Muscle of leg (tissue), 11 donors: ENCODE data around the gene FUCA1. TPM values are rescaled to one million over a fixed set of nuclear protein-coding genes. Genes with fewer than 3 reads are reported as not detected.

Source experiments
- DNase-seq: peaks from one replicate; pipeline ENCODE4 v3.0.0; 2013
- H3K27ac ChIP-seq: one replicate; pipeline ENCODE4 v1.5.1; 2013; ENCODE audit warnings: mild to moderate bottlenecking, low read length, control low read depth
- H3K27me3 ChIP-seq: one replicate; pipeline ENCODE4 v1.6.1; 2013; ENCODE audit warnings: low read length; ENCODE audit not compliant: control insufficient read depth, insufficient read depth
- H3K36me3 ChIP-seq: one replicate; pipeline ENCODE4 v1.6.1; 2013; ENCODE audit warnings: low read length; ENCODE audit not compliant: control insufficient read depth, insufficient read depth
- H3K4me1 ChIP-seq: one replicate; pipeline ENCODE4 v1.6.1; 2013; ENCODE audit warnings: low read length; ENCODE audit not compliant: control insufficient read depth, insufficient read depth
- H3K4me3 ChIP-seq: one replicate; pipeline ENCODE4 v1.5.1; 2013; ENCODE audit warnings: low read length, control low read depth
- H3K9me3 ChIP-seq: replicated peaks from 2 replicates; pipeline ENCODE4 v1.6.1; 2013; ENCODE audit warnings: low read depth, low read length; ENCODE audit not compliant: control insufficient read depth
- WGBS: methylation state at CpG from one replicate; pipeline ENCODE4 v1.1.5; 2013; ENCODE audit warnings: missing lambda C conversion rate; ENCODE audit not compliant: insufficient coverage; 5-methylcytosine and 5-hydroxymethylcytosine counted together
- polyA plus RNA-seq, 8 donors: library from polyadenylated mRNA; unstranded; fragments of 120-200 nt; gene quantifications; one replicate each; pipeline versions ENCODE4 v1.2.1 to v1.2.3, GENCODE V29; 2013; ENCODE audit warnings: inconsistent platforms in 1 of 8, low replicate concordance in 1 of 8; ENCODE audit not compliant: insufficient read length in 8 of 8, insufficient read depth in 1 of 8
- total RNA-seq: library from RNA; stranded (reverse); fragments of 120-200 nt; gene quantifications from one replicate; pipeline ENCODE4 v1.2.4, GENCODE V29; 2013

Gene FUCA1
- total and polyA plus RNA-seq, 9 donors = 12.7 to 20.4 (median 13.7) TPM

DNA sequence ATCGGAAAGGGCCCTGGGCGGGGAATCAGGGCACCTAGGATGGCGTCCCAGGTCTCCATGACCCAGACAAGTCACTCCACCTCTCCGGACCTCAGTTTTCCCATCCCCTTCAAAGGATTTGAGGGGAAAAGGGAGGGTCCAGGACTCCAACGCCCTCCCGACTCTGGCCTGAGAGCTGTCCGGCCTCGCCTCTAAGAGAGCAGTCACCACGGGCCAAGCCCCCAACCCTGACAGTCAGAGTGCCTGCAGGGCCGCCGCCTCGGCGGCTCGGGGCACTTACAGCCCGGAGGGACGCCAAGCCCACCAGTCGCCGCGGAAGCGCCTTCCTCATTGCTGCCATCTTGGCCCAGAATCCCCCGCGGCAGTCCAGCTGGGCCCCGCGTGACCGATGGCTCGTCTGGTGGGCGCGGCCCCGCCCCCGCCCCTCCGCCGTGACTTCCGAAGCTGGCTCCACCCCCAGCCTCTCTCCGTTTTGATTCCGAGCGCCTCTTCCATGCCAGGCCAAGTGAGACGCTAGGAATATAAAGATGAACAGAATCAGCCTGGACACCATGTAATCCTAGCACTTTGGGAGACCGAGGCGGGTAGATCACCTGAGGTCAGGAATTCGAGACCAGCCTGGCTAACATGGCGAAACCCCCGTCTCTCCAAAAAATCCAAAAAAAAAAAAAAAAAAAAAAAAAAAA lies 42.9 kb downstream of the FUCA1 start, which contains the start of gene HMGCL:
TSS of gene HMGCL (minus strand) at position 354 of the 686 bp plus-strand sequence. CDS start at position 340, 14 bp downstream.
- 0% methylated on average over 24 of the region's 42 CpGs for WGBS
- DNase-seq = peak; percentile 97
- peaks cover 9% of the 10 kb centered on the region for H3K4me1 ChIP-seq
- no peaks in the 10 kb centered on the region for H3K9me3 ChIP-seq
- no peaks in the 10 kb centered on the region for H3K27me3 ChIP-seq
- peak within 1 kb of the TSS; percentile 88 for H3K4me3 ChIP-seq
- H3K27ac ChIP-seq = peak within 1 kb of the TSS; percentile 93
- H3K36me3 ChIP-seq = no peaks in the 10 kb centered on the region

DNA sequence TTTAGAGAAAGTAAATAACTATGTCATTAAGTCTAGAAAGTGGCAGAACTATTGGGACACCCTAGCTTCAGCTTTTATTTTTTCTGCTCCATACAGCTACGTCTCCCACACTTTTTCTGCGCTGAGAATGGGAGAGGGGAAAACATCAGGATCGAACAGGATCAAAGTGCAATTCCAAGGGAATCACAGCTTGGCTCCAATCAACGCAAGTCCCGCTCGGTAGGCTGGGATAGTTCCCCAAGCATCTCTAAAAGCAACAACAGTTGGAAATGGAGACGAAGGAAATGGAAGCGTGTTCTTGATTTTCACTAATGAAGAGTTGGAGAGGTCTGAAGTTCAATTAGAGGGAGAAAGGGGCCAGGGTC lies 43.4 kb downstream of the FUCA1 start:
- H3K4me3 ChIP-seq = peak overlapping the region; percentile 88
- H3K9me3 ChIP-seq = no peaks in the 10 kb centered on the region
- H3K36me3 ChIP-seq = no peaks in the 10 kb centered on the region
- H3K27ac ChIP-seq = peak overlapping the region; percentile 93
- no peaks in the 10 kb centered on the region for H3K27me3 ChIP-seq
- 0% methylated on average over 5 of the region's 8 CpGs for WGBS
- DNase-seq = no peak
- peaks cover 9% of the 10 kb centered on the region for H3K4me1 ChIP-seq

DNA sequence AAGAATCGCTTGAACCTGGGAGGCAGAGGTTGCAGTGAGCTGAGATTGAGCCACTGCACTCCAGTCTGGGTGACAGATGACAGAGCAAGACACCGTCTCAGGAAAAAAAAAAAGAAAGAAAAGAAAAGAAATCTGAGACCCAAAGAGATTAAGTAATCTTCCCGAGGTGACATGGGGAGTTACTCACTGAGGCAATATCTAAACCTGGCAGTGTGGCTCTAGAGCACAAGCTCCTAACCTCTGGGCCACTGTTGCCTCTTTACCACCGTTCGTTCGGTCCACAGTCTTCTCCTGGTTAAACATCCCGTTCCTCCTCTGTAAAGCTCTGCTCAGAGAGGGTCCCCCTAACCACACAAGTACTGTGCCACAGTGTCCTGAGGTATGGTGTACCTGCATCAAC lies 44.3 kb downstream of the FUCA1 start:
- Histone ChIP-seq H3K4me1 (peaks cover 9% of the 10 kb centered on the region), H3K27me3 (no peaks in the 10 kb centered on the region), H3K36me3 (no peaks in the 10 kb centered on the region), H3K4me3 (peak overlapping the region; percentile 88), H3K9me3 (no peaks in the 10 kb centered on the region), H3K27ac (no peak overlapping the region)
- WGBS = 70% methylated on average over 3 of the region's 7 CpGs
- DNase-seq = no peak

DNA sequence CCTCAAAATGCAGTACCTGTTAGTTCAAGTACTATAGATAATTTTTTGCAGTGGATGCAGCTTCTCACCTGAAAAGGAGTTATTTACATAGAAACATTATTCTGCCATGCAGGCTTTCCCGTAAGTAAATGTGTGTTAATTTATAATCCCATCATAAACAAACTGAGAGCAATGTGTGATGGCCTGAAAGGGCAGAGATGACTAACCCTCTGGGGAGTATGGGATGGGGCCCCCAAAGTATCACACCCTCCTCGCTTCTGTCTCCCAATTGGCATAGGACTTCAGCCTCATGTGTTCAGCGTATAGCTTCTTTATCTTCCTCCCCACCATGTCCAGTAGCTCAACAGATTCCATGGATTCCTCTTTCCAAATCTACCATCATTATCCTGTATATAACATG lies 50.5 kb downstream of the FUCA1 start:
- WGBS = 95% methylated on average over 2 of the region's 3 CpGs
- Histone ChIP-seq H3K27me3 (no peaks in the 10 kb centered on the region), H3K9me3 (no peaks in the 10 kb centered on the region), H3K4me1 (no peaks in the 10 kb centered on the region), H3K27ac (no peak overlapping the region), H3K36me3 (peaks cover 35% of the 10 kb centered on the region), H3K4me3 (no peak overlapping the region)
- no peak for DNase-seq

DNA sequence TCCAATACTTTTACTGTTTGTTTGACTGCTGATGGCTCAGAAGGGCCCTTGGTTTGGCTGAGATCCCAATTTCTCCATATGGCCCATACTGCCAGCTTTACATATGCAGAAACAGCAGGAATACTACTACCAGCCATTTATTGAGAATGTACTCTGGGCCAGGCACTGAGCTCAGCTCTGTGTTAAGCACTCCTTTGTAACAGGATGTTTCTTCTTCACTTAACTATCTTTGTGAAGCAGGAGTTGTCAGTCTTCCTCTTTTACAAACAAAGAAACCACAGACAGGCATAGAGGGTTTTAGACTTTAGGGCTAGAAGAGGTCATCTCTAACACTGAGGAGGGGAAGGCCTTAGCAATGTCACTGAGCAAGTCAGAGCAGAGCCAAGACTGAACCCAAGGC lies 51.2 kb downstream of the FUCA1 start:
- no peak for DNase-seq
- Histone ChIP-seq H3K36me3 (peaks cover 39% of the 10 kb centered on the region), H3K4me3 (no peak overlapping the region), H3K9me3 (no peaks in the 10 kb centered on the region), H3K4me1 (no peaks in the 10 kb centered on the region), H3K27ac (no peak overlapping the region), H3K27me3 (no peaks in the 10 kb centered on the region)

DNA sequence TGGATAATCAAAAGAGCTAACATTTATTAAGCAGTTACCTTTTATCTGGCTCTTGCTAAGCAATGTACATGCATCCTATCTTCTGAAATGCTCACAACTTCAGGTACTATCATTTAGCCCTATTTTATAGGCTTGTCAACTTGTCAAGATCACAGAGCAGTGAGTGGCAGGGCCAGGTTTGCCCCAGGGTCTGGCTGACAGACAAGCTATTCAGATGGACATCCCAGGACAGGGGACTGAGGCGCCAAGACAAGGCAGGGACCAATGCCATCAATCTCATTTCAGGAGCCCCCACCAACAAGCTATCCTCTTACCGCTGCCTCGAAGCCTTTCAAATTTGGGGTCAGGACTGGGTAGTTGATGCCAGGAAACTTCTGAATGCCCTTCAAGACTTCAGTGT lies 51.7 kb downstream of the FUCA1 start:
- Histone ChIP-seq H3K36me3 (peaks cover 42% of the 10 kb centered on the region), H3K9me3 (no peaks in the 10 kb centered on the region), H3K27me3 (no peaks in the 10 kb centered on the region), H3K4me3 (no peak overlapping the region), H3K27ac (no peak overlapping the region), H3K4me1 (no peaks in the 10 kb centered on the region)
- no peak for DNase-seq
- WGBS = no CpG with 5 or more reads among the region's 3 CpGs

DNA sequence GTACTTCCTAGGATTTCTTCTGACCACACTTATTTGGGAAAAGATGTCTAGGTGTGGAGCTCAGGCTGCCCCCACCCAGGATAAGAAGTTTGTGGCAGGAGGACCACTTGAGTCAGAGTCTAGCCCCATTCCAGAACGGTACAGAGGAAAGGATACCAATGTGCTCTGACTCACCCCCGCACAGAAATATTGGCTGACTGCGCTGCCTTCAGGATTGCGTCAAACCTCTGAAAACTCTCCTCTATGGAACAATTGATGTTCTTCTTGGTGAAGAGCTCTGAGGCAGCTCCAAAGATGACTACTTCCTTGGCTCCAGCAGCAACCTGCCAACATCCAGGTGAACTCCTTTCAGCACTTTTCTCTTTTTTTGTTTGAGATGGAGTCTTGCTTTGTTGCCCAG lies 54.1 kb downstream of the FUCA1 start:
- Histone ChIP-seq H3K4me3 (no peak overlapping the region), H3K36me3 (peaks cover 59% of the 10 kb centered on the region), H3K27ac (no peak overlapping the region), H3K9me3 (no peaks in the 10 kb centered on the region), H3K27me3 (no peaks in the 10 kb centered on the region), H3K4me1 (no peaks in the 10 kb centered on the region)
- no peak for DNase-seq
- WGBS = 100% methylated on average over 2 of the region's 4 CpGs

DNA sequence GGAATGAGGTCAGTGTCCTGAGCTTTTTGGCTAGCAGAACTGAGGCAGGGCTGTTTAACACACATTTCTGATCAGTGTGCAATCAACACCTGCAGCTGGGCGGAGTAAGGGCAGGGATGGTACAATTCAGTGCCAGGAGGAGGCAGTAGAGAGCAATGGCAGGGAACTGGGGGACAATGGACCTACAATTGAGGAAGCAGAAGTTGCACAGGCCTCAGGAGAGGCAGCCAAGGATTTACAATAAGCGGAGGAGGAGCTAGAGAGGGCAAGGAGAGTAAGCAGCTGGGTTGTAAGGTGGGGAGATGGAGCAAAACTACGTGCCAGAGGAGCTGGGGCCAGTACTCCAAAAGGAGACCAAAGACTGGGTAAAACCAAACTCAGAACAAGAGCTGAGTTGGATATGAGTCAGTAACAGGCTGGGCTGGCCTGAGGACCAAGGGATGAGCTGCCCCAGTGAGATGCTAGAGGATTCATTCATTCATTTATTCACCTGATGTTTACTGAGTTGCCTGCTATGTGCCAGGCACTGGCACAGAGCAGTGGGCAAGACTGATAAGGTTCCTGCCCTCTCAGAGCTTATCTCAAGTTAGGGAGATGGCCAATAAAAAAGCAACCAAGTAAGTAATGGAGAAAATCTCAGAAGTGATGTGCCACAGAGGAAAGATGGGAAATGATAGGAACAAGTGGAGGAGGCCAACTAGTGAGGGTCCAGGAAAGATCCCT lies 57.1 kb downstream of the FUCA1 start:
- H3K9me3 ChIP-seq = no peaks in the 10 kb centered on the region
- no peak overlapping the region for H3K4me3 ChIP-seq
- no peaks in the 10 kb centered on the region for H3K27me3 ChIP-seq
- DNase-seq = peak; percentile 46
- no peaks in the 10 kb centered on the region for H3K4me1 ChIP-seq
- peaks cover 59% of the 10 kb centered on the region for H3K36me3 ChIP-seq
- no peak overlapping the region for H3K27ac ChIP-seq
- WGBS = 45% methylated on average over 3 of the region's 3 CpGs

DNA sequence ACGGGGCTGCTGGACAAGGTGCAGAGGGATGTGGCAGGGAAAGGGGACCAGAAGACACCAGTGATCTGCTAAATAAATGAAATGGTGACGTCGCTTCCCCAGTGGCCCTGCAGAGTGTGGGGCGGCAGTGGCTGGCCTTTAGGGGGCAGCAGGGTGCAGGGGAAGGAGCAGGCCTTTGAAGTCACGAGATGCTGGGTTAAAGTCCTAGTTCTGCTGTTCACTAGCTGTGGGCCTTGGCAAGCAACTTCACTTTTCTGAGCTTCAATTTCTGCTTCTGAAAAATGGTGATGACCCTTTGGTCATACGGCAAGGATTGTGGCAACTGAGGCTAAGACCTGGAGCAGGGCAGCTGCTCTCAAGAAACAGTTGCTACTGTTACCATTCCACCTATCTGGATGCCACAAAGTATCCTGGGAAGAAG lies 58.3 kb downstream of the FUCA1 start:
- WGBS = 32% methylated on average over 5 of the region's 6 CpGs
- no peak overlapping the region for H3K4me3 ChIP-seq
- H3K36me3 ChIP-seq = peaks cover 60% of the 10 kb centered on the region
- no peaks in the 10 kb centered on the region for H3K27me3 ChIP-seq
- no peak overlapping the region for H3K27ac ChIP-seq
- H3K4me1 ChIP-seq = no peaks in the 10 kb centered on the region
- H3K9me3 ChIP-seq = no peaks in the 10 kb centered on the region
- peak; percentile 72 for DNase-seq

DNA sequence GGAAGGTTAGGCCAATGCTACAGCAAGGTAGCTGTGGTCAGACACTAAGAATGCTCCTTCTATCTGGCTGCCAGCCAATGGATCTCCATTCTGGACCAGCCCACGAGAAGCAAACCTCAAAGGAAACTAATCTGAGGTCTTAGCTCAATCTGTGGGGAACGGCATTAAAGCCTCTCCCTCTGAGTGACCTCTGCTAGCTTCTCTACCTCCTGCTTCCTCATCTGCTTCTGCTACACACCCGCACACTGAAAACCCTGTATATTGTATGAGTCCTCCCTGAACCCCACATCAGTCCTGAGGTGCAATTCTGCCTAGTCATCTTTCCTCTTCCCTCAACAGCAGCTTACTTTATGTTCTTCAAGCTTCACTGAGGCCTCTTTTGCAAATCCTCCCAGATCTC lies 60.6 kb downstream of the FUCA1 start:
- no peaks in the 10 kb centered on the region for H3K4me1 ChIP-seq
- no peak overlapping the region for H3K27ac ChIP-seq
- H3K9me3 ChIP-seq = no peaks in the 10 kb centered on the region
- H3K27me3 ChIP-seq = no peaks in the 10 kb centered on the region
- H3K36me3 ChIP-seq = peaks cover 59% of the 10 kb centered on the region
- 55% methylated on average over 3 of the region's 3 CpGs for WGBS
- DNase-seq = no peak
- H3K4me3 ChIP-seq = no peak overlapping the region
